Retinal pigment epithelial cell (primary cell): ENCODE results near the gene RHBDF1.
"Not testable (repeated sequence)": the region's sequence is repeated elsewhere in the genome, so short reads cannot be mapped to it uniquely, and the experiment has no call there.

Source experiments
- DNase-seq: peaks from one replicate; pipeline ENCODE4 v3.0.0-alpha.2; 2010; ENCODE audit warnings: low read depth
- H3K4me3 ChIP-seq: 2 replicates; pipeline ENCODE4 v1.5.1; 2011; ENCODE audit warnings: mild to moderate bottlenecking, low read length, control low read depth, moderate library complexity
- CTCF ChIP-seq: conservative IDR thresholded peaks from 2 replicates; pipeline ENCODE4 v1.5.1; 2011; ENCODE audit warnings: low read depth, low read length, control low read depth, inconsistent platforms

RHBDF1 gene

GRCh38 chr16:20886-21285 is 51.5 kb downstream of the RHBDF1 start:
- DNase-seq, H3K4me3 ChIP-seq: not testable (repeated sequence)

- DNase-seq = not testable (repeated sequence)
Measured at GRCh38 chr16:17062-17765, 55.2 kb downstream of the RHBDF1 start.

GRCh38 chr16:10772-11171 is 61.7 kb downstream of the RHBDF1 start:
- not testable (repeated sequence) for DNase-seq, H3K4me3 ChIP-seq
- TF ChIP-seq CTCF = peak; percentile 48

More at GRCh38 chr16:17062-17765, 55.2 kb downstream of the RHBDF1 start:
- H3K4me3 ChIP-seq = not testable (repeated sequence)

- no peak for TF ChIP-seq CTCF
- H3K4me3 ChIP-seq = peak overlapping the region; percentile 35
- no peak for DNase-seq
Measured at GRCh38 chr16:9903-10665, 62.3 kb downstream of the RHBDF1 start.
